Stimulated activated CD8-positive, alpha-beta memory T cell treated with anti-CD3 and anti-CD28 coated beads, Interleukin-2, amount 100 ng/mL, for 1 hour (primary cell): ENCODE data around the gene ZNF500.

Experiments
- DNase-seq, 2 donors: peaks; one replicate each; pipeline ENCODE4 v3.0.0-alpha.2; 2020; ENCODE audit warnings: low read depth in 2 of 2

The ZNF500 gene

GRCh38 chr16:4766875-4767628 is at the start of gene ZNF500:
ZNF500 (minus strand) TSS chr16:4767162; CDS start chr16:4765978, 1,184 bp downstream.
- DNase-seq: peak; percentile 91 to 98

GRCh38 chr16:4814542-4815173 is 47.7 kb upstream of the ZNF500 start:
- no peak for DNase-seq

- DNase-seq: no peak
Measured at GRCh38 chr16:4814046-4814445, 47.1 kb upstream of the ZNF500 start.

- DNase-seq: no peak
Measured at GRCh38 chr16:4813251-4814003, 46.5 kb upstream of the ZNF500 start.

- no peak for DNase-seq
Measured at GRCh38 chr16:4811773-4812172, 44.8 kb upstream of the ZNF500 start.

- no peak for DNase-seq
Measured at GRCh38 chr16:4811242-4811641, 44.3 kb upstream of the ZNF500 start.

GRCh38 chr16:4806280-4806679 is 39.3 kb upstream of the ZNF500 start:
- DNase-seq: no peak

GRCh38 chr16:4805231-4805630 is 38.3 kb upstream of the ZNF500 start:
- no peak for DNase-seq

- no peak for DNase-seq
Measured at GRCh38 chr16:4803898-4804762, 37.2 kb upstream of the ZNF500 start.

GRCh38 chr16:4803401-4803844 is 36.5 kb upstream of the ZNF500 start:
- DNase-seq: no peak

GRCh38 chr16:4802659-4803287 is 35.8 kb upstream of the ZNF500 start:
- DNase-seq: peak; percentile 72 to 80

GRCh38 chr16:4801962-4802658 is 35.1 kb upstream of the ZNF500 start, which contains the start of gene ROGDI:
ROGDI (minus strand) TSS chr16:4802633; CDS start chr16:4802571, 62 bp downstream.
- DNase-seq: peak; percentile 45 to 56

GRCh38 chr16:4801051-4801961 is 34.3 kb upstream of the ZNF500 start:
- no peak for DNase-seq

GRCh38 chr16:4800290-4801041 is 33.5 kb upstream of the ZNF500 start:
- DNase-seq: no peak

- DNase-seq: no peak
Measured at GRCh38 chr16:4799171-4799855, 32.4 kb upstream of the ZNF500 start.

- no peak for DNase-seq
Measured at GRCh38 chr16:4798456-4798855, 31.5 kb upstream of the ZNF500 start.

- DNase-seq: no peak
Measured at GRCh38 chr16:4797805-4798252, 30.9 kb upstream of the ZNF500 start.
